Measurements from ENCODE around the gene TRMT6. TPM values are rescaled to one million over a fixed set of nuclear protein-coding genes. Genes with fewer than 3 reads are reported as not detected.

TRMT6 gene
- polyA plus RNA-seq, 3 donors: 9.3 to 11.0 (median 10.6) TPM

DNA sequence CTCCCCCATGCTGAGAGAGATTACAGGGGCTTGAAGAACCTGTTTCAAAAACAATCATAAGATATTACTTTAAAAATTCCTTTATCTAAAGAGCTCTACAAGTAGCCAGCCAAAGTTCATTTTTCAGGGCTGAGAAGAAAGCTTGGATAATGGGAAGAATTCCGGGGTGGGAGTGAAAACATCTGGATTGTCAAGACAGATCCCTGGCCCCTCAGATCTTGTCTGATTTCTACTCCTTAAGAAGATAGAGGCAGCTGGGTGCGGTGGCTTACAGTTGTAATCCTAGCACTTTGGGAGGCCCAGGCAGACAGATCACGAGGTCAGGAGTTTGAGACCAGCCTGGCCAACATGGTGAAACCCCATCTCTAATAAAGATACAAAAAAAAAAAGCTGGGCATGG is 24.8 kb downstream of the TRMT6 start:
- no peak overlapping the region for H3K9ac ChIP-seq (ENCODE audit: insufficient read depth, low read length, poor library complexity, severe bottlenecking)
- H2AFZ ChIP-seq (ENCODE audit: insufficient read depth, low read depth, low read length, poor library complexity, severe bottlenecking): no peak overlapping the region
- no peaks in the 10 kb centered on the region for H4K20me1 ChIP-seq (ENCODE audit: insufficient read depth, low read length)
- peaks cover 6% of the 10 kb centered on the region for H3K4me1 Mint-ChIP-seq
- H3K9me3 ChIP-seq (replicated peaks in 1 of 2; ENCODE audit: control insufficient read depth in 1 of 2, insufficient read depth in 1 of 2, low read length in 2 of 2): no peaks in the 10 kb centered on the region
- H3K4me3 Mint-ChIP-seq: no peak overlapping the region
- intact Hi-C loops (cut with micrococcal nuclease): no loop called here
- no peaks in the 10 kb centered on the region for H3K9me3 Mint-ChIP-seq
- H3K27me3 Mint-ChIP-seq (ENCODE audit: low read depth in 3 of 3): peaks cover 5 to 12% (median 7%) of the 10 kb centered on the region in 3 donors
- no peaks in the 10 kb centered on the region for H3K27me3 ChIP-seq (ENCODE audit: control insufficient read depth in 2 of 2, insufficient read depth in 2 of 2, low read length in 2 of 2)
- no peaks in the 10 kb centered on the region for H3K79me2 ChIP-seq (ENCODE audit: insufficient read depth, low read length)
- no peaks in the 10 kb centered on the region for H3K4me1 ChIP-seq (ENCODE audit: control insufficient read depth in 1 of 2, insufficient read depth in 2 of 2, low read length in 2 of 2)
- TF ChIP-seq, protein P1, sequence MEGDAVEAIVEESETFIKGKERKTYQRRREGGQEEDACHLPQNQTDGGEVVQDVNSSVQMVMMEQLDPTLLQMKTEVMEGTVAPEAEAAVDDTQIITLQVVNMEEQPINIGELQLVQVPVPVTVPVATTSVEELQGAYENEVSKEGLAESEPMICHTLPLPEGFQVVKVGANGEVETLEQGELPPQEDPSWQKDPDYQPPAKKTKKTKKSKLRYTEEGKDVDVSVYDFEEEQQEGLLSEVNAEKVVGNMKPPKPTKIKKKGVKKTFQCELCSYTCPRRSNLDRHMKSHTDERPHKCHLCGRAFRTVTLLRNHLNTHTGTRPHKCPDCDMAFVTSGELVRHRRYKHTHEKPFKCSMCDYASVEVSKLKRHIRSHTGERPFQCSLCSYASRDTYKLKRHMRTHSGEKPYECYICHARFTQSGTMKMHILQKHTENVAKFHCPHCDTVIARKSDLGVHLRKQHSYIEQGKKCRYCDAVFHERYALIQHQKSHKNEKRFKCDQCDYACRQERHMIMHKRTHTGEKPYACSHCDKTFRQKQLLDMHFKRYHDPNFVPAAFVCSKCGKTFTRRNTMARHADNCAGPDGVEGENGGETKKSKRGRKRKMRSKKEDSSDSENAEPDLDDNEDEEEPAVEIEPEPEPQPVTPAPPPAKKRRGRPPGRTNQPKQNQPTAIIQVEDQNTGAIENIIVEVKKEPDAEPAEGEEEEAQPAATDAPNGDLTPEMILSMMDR (IDR thresholded peaks at IDR 0.05): no peak
- H3K27ac Mint-ChIP-seq: no peak overlapping the region
- H3K4me3 ChIP-seq (replicated peaks in 1 of 3; ENCODE audit: low read depth in 2 of 3, low read length in 3 of 3): no peak overlapping the region
- no peak overlapping the region for H3K27ac ChIP-seq (ENCODE audit: low read depth in 1 of 2, low read length in 2 of 2)
- WGBS (ENCODE audit: insufficient coverage): 100% methylated on average over 2 of the region's 3 CpGs
- no peak overlapping the region for H3K4me2 ChIP-seq (replicated peaks; ENCODE audit: extremely low read depth, low read length, poor library complexity, severe bottlenecking)
- DNase-seq: no peak
- no peaks in the 10 kb centered on the region for H3K36me3 ChIP-seq (replicated peaks in 1 of 2; ENCODE audit: control insufficient read depth in 1 of 2, insufficient read depth in 2 of 2, low read length in 2 of 2)
- no peaks in the 10 kb centered on the region for H3K36me3 Mint-ChIP-seq

DNA sequence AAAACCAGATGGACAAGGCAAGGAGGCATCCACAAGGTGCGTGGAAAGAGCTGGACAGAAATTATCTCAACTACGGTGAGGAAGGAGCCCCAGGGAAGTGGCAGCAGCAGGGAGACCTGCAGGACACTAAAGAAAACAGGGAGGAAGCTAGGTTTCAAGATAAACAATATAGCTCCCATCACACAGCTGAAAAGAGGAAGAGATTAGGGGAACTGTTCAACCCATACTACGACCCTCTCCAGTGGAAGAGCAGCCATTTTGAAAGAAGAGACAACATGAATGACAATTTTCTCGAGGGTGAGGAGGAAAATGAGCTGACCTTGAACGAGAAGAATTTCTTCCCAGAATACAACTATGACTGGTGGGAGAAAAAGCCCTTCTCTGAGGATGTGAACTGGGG is 26.8 kb downstream of the TRMT6 start:
- Mint-ChIP-seq H3K27ac (peak overlapping the region in 1 of 7 donors; percentile 1), H3K4me3 (peak overlapping the region in 1 of 2 donors; percentile 40), H3K36me3 (no peaks in the 10 kb centered on the region), H3K4me1 (peaks cover 12% of the 10 kb centered on the region), H3K9me3 (no peaks in the 10 kb centered on the region), H3K27me3 (ENCODE audit: low read depth in 3 of 3) (peaks cover 2 to 8% (median 2%) of the 10 kb centered on the region in 3 donors)
- H3K27ac ChIP-seq (ENCODE audit: low read depth in 1 of 2, low read length in 2 of 2): no peak overlapping the region
- intact Hi-C loops (cut with micrococcal nuclease): no loop called here
- H3K27me3 ChIP-seq (ENCODE audit: control insufficient read depth in 2 of 2, insufficient read depth in 2 of 2, low read length in 2 of 2): no peaks in the 10 kb centered on the region
- H4K20me1 ChIP-seq (ENCODE audit: insufficient read depth, low read length): no peaks in the 10 kb centered on the region
- H3K9me3 ChIP-seq (replicated peaks in 1 of 2; ENCODE audit: control insufficient read depth in 1 of 2, insufficient read depth in 1 of 2, low read length in 2 of 2): no peaks in the 10 kb centered on the region
- H3K79me2 ChIP-seq (ENCODE audit: insufficient read depth, low read length): no peaks in the 10 kb centered on the region
- no CpG with 5 or more reads among the region's 5 CpGs for WGBS (ENCODE audit: insufficient coverage)
- H3K4me1 ChIP-seq (ENCODE audit: control insufficient read depth in 1 of 2, insufficient read depth in 2 of 2, low read length in 2 of 2): peaks cover 5 to 6% of the 10 kb centered on the region in 2 donors
- no peak overlapping the region for H3K4me2 ChIP-seq (replicated peaks; ENCODE audit: extremely low read depth, low read length, poor library complexity, severe bottlenecking)
- TF ChIP-seq, protein P1 (IDR thresholded peaks at IDR 0.05): no peak
- no peak overlapping the region for H2AFZ ChIP-seq (ENCODE audit: insufficient read depth, low read depth, low read length, poor library complexity, severe bottlenecking)
- DNase-seq: peak in 1 of 3 donors; percentile 21
- no peaks in the 10 kb centered on the region for H3K36me3 ChIP-seq (replicated peaks in 1 of 2; ENCODE audit: control insufficient read depth in 1 of 2, insufficient read depth in 2 of 2, low read length in 2 of 2)
- no peak overlapping the region for H3K4me3 ChIP-seq (replicated peaks in 1 of 3; ENCODE audit: low read depth in 2 of 3, low read length in 3 of 3)
- H3K9ac ChIP-seq (ENCODE audit: insufficient read depth, low read length, poor library complexity, severe bottlenecking): no peak overlapping the region
